Ammon's horn (tissue), 1 donor: Measurements from ENCODE around the gene GIT1.
A peak's percentile ranks its signal among the peaks of the same experiment; 100 is the strongest.

Experiments
- DNase-seq: peaks from one replicate; pipeline ENCODE4 v3.0.0-alpha.2; 2016; ENCODE audit warnings: low spot score

The GIT1 gene

GRCh38 chr17:29581583-29582253 is 7.7 kb downstream of the GIT1 start:
- DNase-seq, result peak; percentile 71

- peak; percentile 96 for DNase-seq
These were observed 9.3 kb downstream of the GIT1 start for GRCh38 chr17:29579866-29580771.

- DNase-seq, result no peak
These were observed 10.6 kb downstream of the GIT1 start for GRCh38 chr17:29578626-29579485.

- DNase-seq, result peak; percentile 86
These were observed 11.8 kb downstream of the GIT1 start for GRCh38 chr17:29577385-29578211.

- no peak for DNase-seq
These were observed 12.5 kb downstream of the GIT1 start for GRCh38 chr17:29577001-29577370.

- no peak for DNase-seq
These were observed 13.0 kb downstream of the GIT1 start for GRCh38 chr17:29576214-29577000.

- DNase-seq, result no peak
These were observed 13.8 kb downstream of the GIT1 start for GRCh38 chr17:29575511-29576213.

- peak; percentile 10 for DNase-seq
These were observed 14.5 kb downstream of the GIT1 start for GRCh38 chr17:29574732-29575510.

- DNase-seq, result peak; percentile 20
These were observed 15.3 kb downstream of the GIT1 start for GRCh38 chr17:29573871-29574731.

- no peak for DNase-seq
These were observed 15.9 kb downstream of the GIT1 start for GRCh38 chr17:29573558-29573869.

- DNase-seq, result peak; percentile 65
These were observed 16.5 kb downstream of the GIT1 start for GRCh38 chr17:29572691-29573557.

- peak; percentile 20 for DNase-seq
These were observed 17.4 kb downstream of the GIT1 start for GRCh38 chr17:29571883-29572681.

GRCh38 chr17:29571486-29571882 is 18.0 kb downstream of the GIT1 start:
- peak; percentile 8 for DNase-seq

GRCh38 chr17:29570521-29570920 is 18.9 kb downstream of the GIT1 start:
- peak; percentile 9 for DNase-seq

- DNase-seq, result no peak
These were observed 20.1 kb downstream of the GIT1 start for GRCh38 chr17:29569245-29569950.
